CD14-positive monocyte (primary cell): ENCODE data around the gene PYGL. TPM values are rescaled to one million over a fixed set of nuclear protein-coding genes. Genes with fewer than 3 reads are reported as not detected.

Source experiments
- DNase-seq, 3 donors: peaks; one replicate each; pipeline ENCODE4 v3.0.0-alpha.2; 2011 to 2022
- H2AFZ ChIP-seq: 2 replicates; pipeline ENCODE4 v1.6.0; 2012; ENCODE audit warnings: mild to moderate bottlenecking, low read depth, low read length, inconsistent platforms; ENCODE audit not compliant: insufficient read depth, poor library complexity, severe bottlenecking
- H3K27ac ChIP-seq, 2 donors: 1 replicate in 1 of 2; 2 replicates in 1 of 2; pipeline ENCODE4 v1.5.1; 2012 to 2013; ENCODE audit warnings: low read length in 2 of 2, control low read depth in 1 of 2, inconsistent platforms in 1 of 2, low read depth in 1 of 2, mild to moderate bottlenecking in 1 of 2
- H3K27me3 ChIP-seq, 2 donors: one replicate each; pipeline versions ENCODE4 v1.6.0 to v1.6.1; 2011 to 2013; ENCODE audit warnings: low read length in 2 of 2; ENCODE audit not compliant: control insufficient read depth in 2 of 2, insufficient read depth in 2 of 2
- H3K36me3 ChIP-seq, 2 donors: replicated peaks in 1 of 2; 1 replicate in 1 of 2; 2 replicates in 1 of 2; pipeline versions ENCODE4 v1.5.1 to v1.6.1; 2012 to 2013; ENCODE audit warnings: low read length in 2 of 2, control low read depth in 1 of 2, inconsistent platforms in 1 of 2, mild to moderate bottlenecking in 1 of 2; ENCODE audit not compliant: insufficient read depth in 2 of 2, control insufficient read depth in 1 of 2
- H3K4me1 ChIP-seq, 2 donors: 1 replicate in 1 of 2; 2 replicates in 1 of 2; pipeline versions ENCODE4 v1.5.1 to v1.6.1; 2012 to 2013; ENCODE audit warnings: low read length in 2 of 2, control low read depth in 1 of 2, inconsistent platforms in 1 of 2, mild to moderate bottlenecking in 1 of 2, moderate library complexity in 1 of 2; ENCODE audit not compliant: insufficient read depth in 2 of 2, control insufficient read depth in 1 of 2
- H3K4me2 ChIP-seq: replicated peaks from 2 replicates; pipeline ENCODE3; 2012; ENCODE audit warnings: low read length, moderate library complexity, mild to moderate bottlenecking; ENCODE audit not compliant: poor library complexity, severe bottlenecking; ENCODE audit errors: extremely low read depth
- H3K4me3 ChIP-seq, 3 experiments: fragments of 200-600 bp in 1 of 3; sonication (generic) in 1 of 3; replicated peaks in 1 of 3; 1 replicate in 2 of 3; 2 replicates in 1 of 3; pipeline ENCODE4 v1.5.1; 2011 to 2013; ENCODE audit warnings: low read length in 3 of 3, mild to moderate bottlenecking in 3 of 3, control low read depth in 2 of 3, low read depth in 2 of 3, inconsistent platforms in 1 of 3, moderate library complexity in 1 of 3
- H3K79me2 ChIP-seq: 2 replicates; pipeline ENCODE4 v1.6.0; 2012; ENCODE audit warnings: mild to moderate bottlenecking, control low read depth, inconsistent platforms, low read length, moderate library complexity; ENCODE audit not compliant: insufficient read depth
- H3K9ac ChIP-seq: 2 replicates; pipeline ENCODE4 v1.6.0; 2017; ENCODE audit warnings: low read length, mild to moderate bottlenecking; ENCODE audit not compliant: insufficient read depth, poor library complexity, severe bottlenecking
- H3K9me3 ChIP-seq, 2 donors: replicated peaks in 1 of 2; 1 replicate in 1 of 2; 2 replicates in 1 of 2; pipeline versions ENCODE4 v1.5.1 to v1.6.1; 2012 to 2013; ENCODE audit warnings: low read length in 2 of 2, control low read depth in 1 of 2; ENCODE audit not compliant: control insufficient read depth in 1 of 2, insufficient read depth in 1 of 2
- H4K20me1 ChIP-seq: 2 replicates; pipeline ENCODE4 v1.6.0; 2012; ENCODE audit warnings: mild to moderate bottlenecking, low read length, control low read depth, moderate library complexity; ENCODE audit not compliant: insufficient read depth
- H3K27ac Mint-ChIP-seq, 7 donors: one replicate each; pipeline ENCODE4 v1.8.0; 2020; ENCODE audit warnings: mild to moderate bottlenecking in 7 of 7, mixed read lengths in 7 of 7, moderate library complexity in 6 of 7, inconsistent platforms in 2 of 7
- H3K27me3 Mint-ChIP-seq, 3 donors: one replicate each; pipeline ENCODE4 v1.8.0; 2021 to 2022; ENCODE audit warnings: low read depth in 3 of 3, mild to moderate bottlenecking in 3 of 3, mixed read lengths in 3 of 3, moderate library complexity in 3 of 3, inconsistent platforms in 1 of 3
- H3K36me3 Mint-ChIP-seq, 2 donors: one replicate each; pipeline ENCODE4 v1.8.0; 2020; ENCODE audit warnings: mixed read lengths in 2 of 2, inconsistent platforms in 1 of 2, mild to moderate bottlenecking in 1 of 2
- H3K4me1 Mint-ChIP-seq: one replicate; pipeline ENCODE4 v1.8.0; 2020; ENCODE audit warnings: mild to moderate bottlenecking, mixed read lengths
- H3K4me3 Mint-ChIP-seq, 2 donors: one replicate each; pipeline ENCODE4 v1.8.0; 2020; ENCODE audit warnings: mild to moderate bottlenecking in 2 of 2, mixed read lengths in 2 of 2, moderate library complexity in 1 of 2
- H3K9me3 Mint-ChIP-seq, 7 donors: one replicate each; pipeline ENCODE4 v1.8.0; 2020 to 2022; ENCODE audit warnings: mixed read lengths in 7 of 7, mild to moderate bottlenecking in 6 of 7, moderate library complexity in 6 of 7, inconsistent platforms in 2 of 7
- CTCF ChIP-seq: fragments of 200-600 bp; IDR thresholded peaks from one replicate; pipeline ENCODE4 v1.8.0; 2022; ENCODE audit warnings: antibody characterized with exemption, mild to moderate bottlenecking
- WGBS: methylation state at CpG from one replicate; pipeline ENCODE4 v1.1.5; 2013; ENCODE audit warnings: missing lambda C conversion rate; ENCODE audit not compliant: insufficient coverage; 5-methylcytosine and 5-hydroxymethylcytosine counted together
- intact Hi-C, 2 donors: fragments of 100-400 bp; cut with micrococcal nuclease; formaldehyde crosslinking; loops; one replicate each; pipeline versions ENCODE4 v1.15.0 to v1.15.1; 2023
- polyA plus RNA-seq, 3 donors: library from polyadenylated mRNA; depleted of rRNA in 1 of 3; unstranded in 2 of 3; stranded (reverse) in 1 of 3; fragments of 300-500 nt in 2 of 3; fragments of >200 nt in 1 of 3; fragmentation: Illumina TruSeq in 2 of 3; gene quantifications; 1 replicate in 2 of 3; 2 replicates in 1 of 3; pipeline ENCODE4 v1.2.3, GENCODE V29; 2012 to 2021

Gene PYGL
- polyA plus RNA-seq, 3 donors, result 125 to 184 (median 166) TPM

GRCh38 chr14:50967103-50967502 is 22.8 kb upstream of the PYGL start:
- Mint-ChIP-seq H3K4me1 (peaks cover 23% of the 10 kb centered on the region), H3K27me3 (no peaks in the 10 kb centered on the region), H3K9me3 (no peaks in the 10 kb centered on the region), H3K27ac (peak overlapping the region in 3 of 7 donors; percentile 33 to 91 (median 36)), H3K36me3 (no peaks in the 10 kb centered on the region), H3K4me3 (no peak overlapping the region)
- Histone ChIP-seq H3K4me2 (peak overlapping the region; percentile 64), H3K27ac (peak overlapping the region in 1 of 2 donors; percentile 80), H3K27me3 (no peaks in the 10 kb centered on the region), H3K36me3 (no peaks in the 10 kb centered on the region), H3K79me2 (no peaks in the 10 kb centered on the region), H2AFZ (no peak overlapping the region), H3K9ac (no peak overlapping the region), H3K9me3 (no peaks in the 10 kb centered on the region), H3K4me1 (peaks cover 18 to 21% of the 10 kb centered on the region in 2 donors), H4K20me1 (no peaks in the 10 kb centered on the region), H3K4me3 (no peak overlapping the region)
- intact Hi-C loops, result no loop called here
- no peak for DNase-seq
- no CpG with 5 or more reads among the region's 3 CpGs for WGBS
- no peak for TF ChIP-seq CTCF

- no peak overlapping the region for H2AFZ ChIP-seq
- H3K27ac ChIP-seq, result no peak overlapping the region
- no peaks in the 10 kb centered on the region for H3K9me3 Mint-ChIP-seq
- H3K4me2 ChIP-seq, result no peak overlapping the region
- H3K9ac ChIP-seq, result no peak overlapping the region
- H3K9me3 ChIP-seq, result no peaks in the 10 kb centered on the region
- H3K4me1 Mint-ChIP-seq, result peaks cover 35% of the 10 kb centered on the region
- no peak overlapping the region for H3K27ac Mint-ChIP-seq
- WGBS, result 88% methylated on average over 1 of the region's 5 CpGs
- H3K4me3 ChIP-seq, result no peak overlapping the region
- H3K79me2 ChIP-seq, result no peaks in the 10 kb centered on the region
- no peak overlapping the region for H3K4me3 Mint-ChIP-seq
- H4K20me1 ChIP-seq, result no peaks in the 10 kb centered on the region
- intact Hi-C loops, result no loop called here
- H3K4me1 ChIP-seq, result peaks cover 30 to 35% of the 10 kb centered on the region in 2 donors
- H3K36me3 Mint-ChIP-seq, result no peaks in the 10 kb centered on the region
- DNase-seq, result no peak
- no peaks in the 10 kb centered on the region for H3K27me3 ChIP-seq
- H3K27me3 Mint-ChIP-seq, result no peaks in the 10 kb centered on the region
- H3K36me3 ChIP-seq, result no peaks in the 10 kb centered on the region
- TF ChIP-seq CTCF, result no peak
Measured at GRCh38 chr14:50964683-50965390, 20.6 kb upstream of the PYGL start.
